Brain pericyte (primary cell): Measurements from ENCODE around the gene CIB2.

ENCODE experiments used
- DNase-seq: peaks from one replicate; pipeline ENCODE4 v3.0.0-alpha.2; 2012; ENCODE audit warnings: low read depth, low spot score

The CIB2 gene

GRCh38 chr15:78083687-78084448, 47.4 kb downstream of the CIB2 start:
- no peak for DNase-seq

DNA sequence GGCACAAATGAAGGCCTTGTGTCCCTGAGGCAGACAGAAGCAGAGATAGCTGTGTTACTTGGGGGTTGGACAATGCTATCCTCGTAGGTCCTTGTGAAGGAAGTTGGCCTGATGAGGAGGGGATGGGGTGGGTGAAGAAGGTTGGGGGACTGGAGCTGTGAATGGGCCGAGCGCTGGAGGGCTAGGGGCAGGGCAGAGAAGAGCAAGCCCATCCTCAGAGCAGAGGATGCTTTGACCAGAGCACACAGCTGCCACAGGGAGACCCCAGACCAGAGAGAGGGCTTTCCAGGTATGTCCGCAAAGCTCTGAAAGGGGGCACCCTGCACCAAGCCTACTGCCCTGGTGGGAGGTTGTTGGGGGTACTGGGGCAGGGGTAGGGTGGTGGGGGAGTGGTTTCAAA, 48.1 kb downstream of the CIB2 start:
- DNase-seq = no peak

GRCh38 chr15:78082743-78083110, 48.5 kb downstream of the CIB2 start:
- no peak for DNase-seq

- DNase-seq = no peak
These were observed 49.0 kb downstream of the CIB2 start for GRCh38 chr15:78082106-78082742.

DNA sequence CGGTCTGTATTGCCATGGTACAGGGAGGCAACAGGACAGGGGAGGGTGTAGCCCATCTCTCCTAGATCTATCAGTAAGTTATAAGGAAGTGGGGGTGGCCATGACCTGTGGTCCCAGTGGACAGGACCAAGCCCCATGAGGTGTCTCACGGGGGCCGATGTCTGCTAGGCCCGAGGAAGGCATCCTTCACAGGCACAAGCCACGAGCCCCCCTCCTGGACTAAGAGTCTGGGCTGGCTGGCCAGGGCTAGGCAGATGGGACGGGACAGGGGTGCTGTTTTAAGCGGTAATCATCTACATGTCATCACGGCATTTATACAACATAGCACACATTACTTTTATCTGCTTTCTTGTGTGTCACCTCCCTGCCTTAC, 51.2 kb downstream of the CIB2 start:
- DNase-seq = no peak

GRCh38 chr15:78079298-78080087, 51.8 kb downstream of the CIB2 start:
- DNase-seq = no peak

DNA sequence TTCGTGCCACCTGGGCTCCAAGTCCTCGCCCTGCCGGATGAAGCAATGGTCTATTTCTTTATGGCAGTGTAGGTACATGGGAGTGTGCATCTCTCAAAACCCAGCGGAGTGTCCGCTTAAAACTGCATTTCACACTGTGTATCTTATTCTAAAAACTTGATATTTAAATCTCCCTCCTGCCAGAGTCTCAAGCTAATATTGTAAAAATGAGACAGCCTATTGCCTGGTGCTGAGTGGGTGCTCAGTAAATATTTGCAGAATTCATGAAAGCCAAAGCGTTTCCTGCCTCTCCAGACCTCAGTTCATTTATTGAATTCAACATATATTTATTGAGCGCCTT, 53.4 kb downstream of the CIB2 start:
- no peak for DNase-seq

- DNase-seq = no peak
These were observed 54.0 kb downstream of the CIB2 start, which contains the start of gene TBC1D2B for GRCh38 chr15:78077053-78077870. Gene TBC1D2B, minus strand, starts transcription at chr15:78077711. Its CDS starts 59 bp downstream, at chr15:78077652.

DNA sequence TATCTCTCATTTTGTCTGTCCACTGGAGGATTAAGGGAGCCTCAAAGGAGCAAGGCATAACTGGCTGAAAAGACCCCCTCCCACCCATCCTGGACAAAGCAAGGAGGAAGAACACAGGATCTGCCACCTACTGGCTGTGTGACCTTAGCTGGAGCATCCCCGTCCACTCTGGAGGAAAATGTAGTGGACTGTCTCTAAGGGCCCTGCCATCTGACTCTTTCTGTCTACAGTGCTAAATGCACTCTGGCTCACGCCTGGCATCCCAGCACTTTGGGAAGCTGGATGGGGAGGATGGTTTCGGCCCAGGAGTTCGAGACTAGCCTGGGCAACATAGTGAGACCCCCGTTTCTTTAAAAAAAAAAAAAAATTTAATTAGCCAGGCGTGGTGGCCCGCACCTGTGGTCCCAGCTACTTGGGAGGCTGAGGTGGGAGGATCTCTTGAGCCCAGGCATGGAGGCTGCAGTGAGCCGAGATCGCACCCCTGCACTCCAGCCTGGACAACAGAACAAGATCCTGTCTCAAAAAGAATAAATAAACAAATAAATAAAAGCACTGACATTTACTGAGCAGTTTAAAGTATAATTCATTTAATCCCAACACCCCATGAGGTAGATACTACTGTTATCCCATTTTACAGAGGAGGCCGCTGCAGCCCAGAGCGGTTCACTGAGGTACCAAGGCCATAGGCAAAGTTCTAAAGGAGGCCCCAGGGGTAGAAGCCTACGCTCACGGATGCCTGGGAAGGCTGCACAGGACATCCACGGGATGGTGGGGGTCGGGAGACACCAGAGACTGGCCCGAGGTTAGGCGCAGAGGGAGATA, 54.8 kb downstream of the CIB2 start:
- DNase-seq = no peak

GRCh38 chr15:78075490-78076230, 55.6 kb downstream of the CIB2 start:
- DNase-seq = peak; percentile 82

DNA sequence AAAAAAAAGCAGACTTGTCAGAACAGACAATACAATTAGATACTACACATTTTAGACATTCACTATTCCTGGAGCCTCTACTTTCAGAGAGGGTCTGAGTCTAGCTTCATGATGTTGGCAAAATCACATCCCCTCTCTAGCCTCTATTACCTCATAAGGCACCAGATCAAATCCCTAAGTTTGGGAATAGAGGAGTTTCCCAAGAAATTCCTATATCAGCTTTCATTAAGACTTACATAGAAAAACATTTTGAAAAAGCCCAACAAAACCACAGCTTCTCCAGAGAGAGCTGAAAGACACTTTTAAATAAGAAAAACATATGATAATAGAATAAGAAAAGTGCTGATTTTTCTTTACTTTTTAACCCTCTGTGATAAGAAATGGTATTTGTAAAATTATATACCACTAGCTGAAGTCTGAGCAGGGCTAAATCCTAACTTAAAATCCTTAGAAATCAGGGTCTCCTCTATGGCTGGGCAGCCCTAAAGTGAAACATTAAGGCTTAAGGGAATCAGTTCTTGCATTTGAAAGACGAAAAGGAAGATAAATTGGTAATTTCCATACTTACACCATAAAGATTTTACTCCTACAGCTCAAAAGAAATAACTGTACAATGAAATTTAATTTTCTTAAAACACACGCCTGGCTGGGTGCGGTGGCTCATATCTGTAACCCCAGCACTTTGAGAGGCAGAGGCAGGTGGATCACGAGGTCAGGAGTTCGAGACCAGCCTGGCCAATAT, 58.0 kb downstream of the CIB2 start:
- DNase-seq = no peak

- DNase-seq = peak; percentile 58
These were observed 59.0 kb downstream of the CIB2 start for GRCh38 chr15:78072080-78072892.

- no peak for DNase-seq
These were observed 59.9 kb downstream of the CIB2 start for GRCh38 chr15:78071383-78071782.

DNA sequence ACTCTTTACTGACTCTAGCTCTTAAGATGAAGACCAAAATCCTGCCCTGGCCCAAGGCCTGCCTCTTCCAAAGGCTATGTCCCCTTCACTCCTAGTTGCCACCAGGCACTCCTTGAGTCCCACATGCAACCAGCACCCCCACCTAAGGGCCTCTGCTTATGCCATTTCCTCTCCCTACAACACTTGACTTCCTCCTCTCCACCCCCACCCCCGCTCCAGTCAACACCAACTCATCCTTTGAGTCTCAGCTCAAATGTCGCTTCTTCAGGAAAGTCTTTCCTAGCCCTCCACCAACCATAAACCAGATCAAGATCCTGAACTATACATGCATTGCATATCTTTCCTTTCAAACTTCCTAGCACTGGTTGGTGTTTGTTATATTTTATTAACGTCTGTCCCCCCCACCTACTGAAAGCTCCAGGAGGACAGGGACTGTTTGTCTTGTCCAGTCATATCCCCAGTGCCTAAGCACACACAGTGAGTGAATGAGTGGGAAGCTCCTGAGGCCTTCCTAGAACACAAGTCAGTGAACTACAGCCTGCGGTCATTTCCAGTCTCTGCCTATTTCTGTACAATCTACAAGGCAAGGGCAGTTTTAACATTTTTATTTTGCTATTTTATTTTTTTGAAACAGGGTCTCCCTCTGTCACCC, 61.1 kb downstream of the CIB2 start:
- no peak for DNase-seq

DNA sequence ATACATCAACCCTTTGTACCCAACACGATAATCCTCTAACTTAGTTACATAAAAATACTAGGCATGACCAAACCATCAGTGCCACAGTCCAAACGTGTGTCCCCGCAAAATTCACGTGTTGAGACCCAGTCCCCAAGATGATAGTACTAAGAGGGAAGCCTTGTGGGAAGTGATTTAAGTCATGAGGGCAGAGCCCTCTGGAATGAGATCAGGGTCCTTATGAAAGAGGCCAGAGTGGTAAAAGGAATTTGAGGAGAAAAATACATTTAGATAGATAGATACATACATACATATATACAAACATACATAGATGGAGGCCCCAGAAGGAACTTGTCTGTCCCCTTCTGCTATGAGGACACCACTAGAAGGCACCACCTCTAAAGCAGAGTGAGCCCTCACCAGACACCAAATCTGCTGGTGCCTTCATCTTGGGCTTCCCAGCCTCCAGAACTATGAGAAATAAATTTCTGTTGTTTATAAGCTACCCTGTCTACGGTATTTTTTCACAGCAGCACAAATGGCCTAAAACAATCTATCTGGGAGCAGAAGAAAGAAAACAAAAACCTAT, 61.7 kb downstream of the CIB2 start:
- DNase-seq = no peak

- DNase-seq = no peak
These were observed 62.2 kb downstream of the CIB2 start for GRCh38 chr15:78069052-78069414.

DNA sequence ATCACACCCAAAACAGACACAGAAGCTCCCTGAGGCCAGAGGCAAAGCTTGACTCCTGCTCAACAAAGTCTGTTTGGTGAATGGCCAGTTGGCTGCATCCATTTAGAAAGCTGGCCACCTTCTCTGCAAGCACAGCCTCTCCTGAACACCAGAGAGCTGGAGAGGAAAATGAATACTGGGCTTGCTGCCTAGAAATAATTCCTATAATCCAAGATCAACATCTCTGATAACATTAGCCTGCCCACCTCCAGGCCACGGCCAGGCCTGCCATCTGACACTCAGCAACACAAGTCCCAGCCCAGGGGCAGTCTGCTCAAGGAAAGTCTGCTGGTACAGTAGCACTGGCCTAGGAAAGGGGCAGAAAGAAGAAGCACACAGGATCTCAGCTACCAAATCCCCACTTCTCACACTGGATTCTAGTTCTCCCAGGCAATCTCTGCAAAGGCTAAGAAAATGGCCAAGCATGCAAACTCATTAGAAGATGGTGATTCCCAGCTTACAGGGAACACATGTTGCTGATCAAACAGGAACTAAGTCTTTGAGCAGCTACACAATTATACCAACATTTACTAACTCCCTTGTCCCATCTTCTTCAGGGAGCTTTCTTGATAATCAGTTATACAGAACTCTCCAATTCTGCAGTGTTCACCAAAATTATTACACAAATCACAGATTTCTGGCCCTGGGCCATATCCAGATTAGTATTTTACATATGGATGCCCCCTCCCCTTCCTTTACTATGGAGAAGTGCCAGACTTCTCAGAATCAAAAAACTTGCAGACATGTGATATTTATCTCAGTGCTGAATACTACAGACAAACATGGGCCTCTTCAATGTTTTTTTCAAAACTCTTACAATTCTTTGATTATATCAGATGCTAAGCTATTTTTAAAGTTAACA, 63.7 kb downstream of the CIB2 start:
- no peak for DNase-seq
